HEK293 (cell line): ENCODE data around the gene OR4E1.

ENCODE experiments used
- CTCF ChIA-PET: fragments of 350-600 bp; formaldehyde crosslinking; extraction: SDS; loops from one replicate; lab custom pipeline; 2021; ENCODE audit warnings: antibody characterized with exemption; lab: Yijun Ruan, JAX
- POLR2A ChIA-PET: fragments of 300-600 bp; formaldehyde crosslinking; extraction: SDS; loops from one replicate; lab custom pipeline; 2020; ENCODE audit warnings: antibody characterized with exemption, inconsistent platforms; lab: Yijun Ruan, JAX
- H3K27ac ChIP-seq: fragments of 200-500 bp; sonication (Bioruptor generic); 2 replicates; pipeline ENCODE4 v1.5.1; 2014; ENCODE audit warnings: low read depth, low read length, control low read depth, inconsistent platforms; ENCODE audit errors: extremely low read depth
- H3K36me3 ChIP-seq, 2 experiments: fragments of 200-500 bp in 1 of 2; sonication (Bioruptor generic) in 1 of 2; 1 replicate in 1 of 2; 2 replicates in 1 of 2; pipeline ENCODE4 v1.5.1; 2014 to 2017; ENCODE audit warnings: inconsistent platforms in 2 of 2, low read length in 2 of 2; ENCODE audit not compliant: control insufficient read depth in 2 of 2, insufficient read depth in 1 of 2
- H3K4me1 ChIP-seq: fragments of 200-500 bp; sonication (Bioruptor generic); 2 replicates; pipeline ENCODE4 v1.5.1; 2014; ENCODE audit warnings: mild to moderate bottlenecking, low read length, inconsistent platforms; ENCODE audit not compliant: control insufficient read depth, insufficient read depth
- H3K4me3 ChIP-seq: 2 replicates; pipeline ENCODE4 v1.5.1; 2011; ENCODE audit warnings: low read depth, mild to moderate bottlenecking, control low read depth, low read length, moderate library complexity
- H3K9me3 ChIP-seq: fragments of 200-500 bp; sonication (Bioruptor generic); 2 replicates; pipeline ENCODE4 v1.5.1; 2014; ENCODE audit warnings: low read depth, low read length, inconsistent platforms; ENCODE audit not compliant: control insufficient read depth, insufficient read depth
- HOXA7 ChIP-seq: sonication (generic); formaldehyde crosslinking; IDR thresholded peaks from 2 replicates; pipeline ENCODE4 v1.8.1; 2022; ENCODE audit warnings: missing genetic modification reagents, borderline replicate concordance
- HOXD13 ChIP-seq: sonication (generic); formaldehyde crosslinking; IDR thresholded peaks from 2 replicates; pipeline ENCODE4 v1.8.0; 2022; ENCODE audit warnings: missing genetic modification reagents, borderline replicate concordance
- OVOL3 ChIP-seq: fragments of 450-650 bp; formaldehyde crosslinking; IDR thresholded peaks from 2 replicates; pipeline ENCODE4 v1.5.1; 2016; ENCODE audit warnings: missing biosample characterization, missing genetic modification characterization
- ZBTB21 ChIP-seq: fragments of 450-650 bp; formaldehyde crosslinking; IDR thresholded peaks from 2 replicates; pipeline ENCODE4 v1.5.1; 2017; ENCODE audit warnings: missing biosample characterization, missing genetic modification characterization
- ZFP3 ChIP-seq: fragments of 450-650 bp; formaldehyde crosslinking; IDR thresholded peaks from 2 replicates; pipeline ENCODE4 v1.5.1; 2016; ENCODE audit warnings: low read depth, missing biosample characterization, missing genetic modification characterization
- ZNF175 ChIP-seq: fragments of 450-650 bp; formaldehyde crosslinking; IDR thresholded peaks from 2 replicates; pipeline ENCODE4 v1.5.1; 2016; ENCODE audit warnings: missing biosample characterization, missing genetic modification characterization
- ZNF2 ChIP-seq: fragments of 450-650 bp; formaldehyde crosslinking; IDR thresholded peaks from 2 replicates; pipeline ENCODE4 v1.5.1; 2016; ENCODE audit warnings: missing biosample characterization, missing genetic modification characterization
- ZNF214 ChIP-seq: fragments of 450-650 bp; formaldehyde crosslinking; IDR thresholded peaks from 2 replicates; pipeline ENCODE4 v1.5.1; 2017; ENCODE audit warnings: missing biosample characterization, mild to moderate bottlenecking, missing genetic modification characterization, borderline replicate concordance
- ZNF266 ChIP-seq: fragments of 450-650 bp; formaldehyde crosslinking; IDR thresholded peaks from 2 replicates; pipeline ENCODE4 v1.5.1; 2016; ENCODE audit warnings: missing biosample characterization, missing genetic modification characterization, low read depth
- ZNF311 ChIP-seq: fragments of 450-650 bp; formaldehyde crosslinking; IDR thresholded peaks from 2 replicates; pipeline ENCODE4 v1.5.1; 2017; ENCODE audit warnings: missing biosample characterization, missing genetic modification characterization, borderline replicate concordance
- ZNF350 ChIP-seq: fragments of 450-650 bp; formaldehyde crosslinking; IDR thresholded peaks from 2 replicates; pipeline ENCODE4 v1.5.0; 2017; ENCODE audit warnings: missing biosample characterization, mild to moderate bottlenecking, missing genetic modification characterization
- ZNF394 ChIP-seq: fragments of 450-650 bp; formaldehyde crosslinking; IDR thresholded peaks from 2 replicates; pipeline ENCODE4 v1.5.1; 2016; ENCODE audit warnings: missing biosample characterization, missing genetic modification characterization, mild to moderate bottlenecking, moderate library complexity, borderline replicate concordance
- ZNF518A ChIP-seq: fragments of 450-650 bp; formaldehyde crosslinking; conservative IDR thresholded peaks from 2 replicates; pipeline ENCODE4 v1.5.1; 2016; ENCODE audit warnings: low read depth, missing biosample characterization, missing genetic modification characterization
- ZNF654 ChIP-seq: fragments of 450-650 bp; formaldehyde crosslinking; IDR thresholded peaks from 2 replicates; pipeline ENCODE4 v1.5.1; 2016; ENCODE audit warnings: low read depth, missing biosample characterization, missing genetic modification characterization
- ZNF747 ChIP-seq: fragments of 450-650 bp; formaldehyde crosslinking; IDR thresholded peaks from 2 replicates; pipeline ENCODE4 v1.5.1; 2016; ENCODE audit warnings: missing biosample characterization, missing genetic modification characterization
- ZSCAN30 ChIP-seq: fragments of 450-650 bp; IDR thresholded peaks from 2 replicates; pipeline ENCODE4 v1.5.1; 2018; ENCODE audit warnings: missing biosample characterization, mild to moderate bottlenecking, missing genetic modification characterization, moderate library complexity
- TF ChIP-seq, protein P1 (sequence below): fragments of 450-650 bp; IDR thresholded peaks from 2 replicates; pipeline ENCODE4 v1.5.1; 2018; ENCODE audit warnings: missing biosample characterization, mild to moderate bottlenecking, missing genetic modification characterization
- TF ChIP-seq, protein P2 (sequence below): fragments of 450-650 bp; formaldehyde crosslinking; IDR thresholded peaks from 2 replicates; pipeline ENCODE4 v1.5.1; 2016; ENCODE audit warnings: missing biosample characterization, missing genetic modification characterization
- TF ChIP-seq, protein P3 (sequence below): fragments of 450-650 bp; IDR thresholded peaks from 2 replicates; pipeline ENCODE4 v1.5.1; 2018; ENCODE audit warnings: missing biosample characterization, missing genetic modification characterization

The OR4E1 gene

DNA sequence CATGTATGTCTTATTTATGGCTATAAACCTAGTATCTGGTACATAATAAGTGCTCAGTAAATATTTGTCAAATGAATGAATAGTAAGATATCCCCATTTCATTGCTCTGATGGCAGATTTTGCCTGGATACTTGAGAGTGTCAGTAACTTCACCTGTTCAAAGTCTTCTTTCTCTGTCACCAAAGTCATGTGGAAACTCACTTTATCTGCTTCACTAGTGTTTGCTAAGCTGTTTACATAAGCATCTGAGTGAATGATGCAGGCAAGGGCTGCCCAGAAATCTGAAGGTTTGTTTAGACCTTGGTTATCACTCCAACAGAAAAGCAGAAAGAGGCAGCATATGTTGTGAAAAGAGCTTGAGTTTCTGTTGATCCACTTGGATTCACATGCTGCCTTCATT is 4.3 kb downstream of the OR4E1 start:
- POLR2A ChIA-PET = no interaction called here
- Histone ChIP-seq H3K4me1 (peaks cover 3% of the 10 kb centered on the region; the same call in 1 of the 2 replicates), H3K36me3 (no peaks in the 10 kb centered on the region), H3K27ac (no peak overlapping the region), H3K4me3 (no peak overlapping the region), H3K9me3 (no peaks in the 10 kb centered on the region)
- CTCF ChIA-PET = no interaction called here
- TF ChIP-seq ZNF2 (tag by site-specific recombination) (no peak), ZNF747 (tag by site-specific recombination) (no peak), ZNF518A (no peak), ZNF175 (tag by site-specific recombination) (no peak), ZNF394 (tag by site-specific recombination) (no peak), ZNF654 (tag by site-specific recombination) (no peak), ZFP3 (tag by site-specific recombination) (no peak), OVOL3 (tag by site-specific recombination) (no peak), ZNF350 (no peak), ZNF311 (tag by site-specific recombination) (no peak), ZBTB21 (tag by site-specific recombination) (no peak), HOXA7 (no peak), HOXD13 (CRISPR knock-in tag) (no peak), ZNF214 (no peak), ZSCAN30 (no peak), ZNF266 (no peak)
- TF ChIP-seq, protein P1, sequence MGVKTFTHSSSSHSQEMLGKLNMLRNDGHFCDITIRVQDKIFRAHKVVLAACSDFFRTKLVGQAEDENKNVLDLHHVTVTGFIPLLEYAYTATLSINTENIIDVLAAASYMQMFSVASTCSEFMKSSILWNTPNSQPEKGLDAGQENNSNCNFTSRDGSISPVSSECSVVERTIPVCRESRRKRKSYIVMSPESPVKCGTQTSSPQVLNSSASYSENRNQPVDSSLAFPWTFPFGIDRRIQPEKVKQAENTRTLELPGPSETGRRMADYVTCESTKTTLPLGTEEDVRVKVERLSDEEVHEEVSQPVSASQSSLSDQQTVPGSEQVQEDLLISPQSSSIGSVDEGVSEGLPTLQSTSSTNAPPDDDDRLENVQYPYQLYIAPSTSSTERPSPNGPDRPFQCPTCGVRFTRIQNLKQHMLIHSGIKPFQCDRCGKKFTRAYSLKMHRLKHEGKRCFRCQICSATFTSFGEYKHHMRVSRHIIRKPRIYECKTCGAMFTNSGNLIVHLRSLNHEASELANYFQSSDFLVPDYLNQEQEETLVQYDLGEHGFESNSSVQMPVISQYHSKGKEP (tag by site-specific recombination) = no peak
- TF ChIP-seq, protein P2, sequence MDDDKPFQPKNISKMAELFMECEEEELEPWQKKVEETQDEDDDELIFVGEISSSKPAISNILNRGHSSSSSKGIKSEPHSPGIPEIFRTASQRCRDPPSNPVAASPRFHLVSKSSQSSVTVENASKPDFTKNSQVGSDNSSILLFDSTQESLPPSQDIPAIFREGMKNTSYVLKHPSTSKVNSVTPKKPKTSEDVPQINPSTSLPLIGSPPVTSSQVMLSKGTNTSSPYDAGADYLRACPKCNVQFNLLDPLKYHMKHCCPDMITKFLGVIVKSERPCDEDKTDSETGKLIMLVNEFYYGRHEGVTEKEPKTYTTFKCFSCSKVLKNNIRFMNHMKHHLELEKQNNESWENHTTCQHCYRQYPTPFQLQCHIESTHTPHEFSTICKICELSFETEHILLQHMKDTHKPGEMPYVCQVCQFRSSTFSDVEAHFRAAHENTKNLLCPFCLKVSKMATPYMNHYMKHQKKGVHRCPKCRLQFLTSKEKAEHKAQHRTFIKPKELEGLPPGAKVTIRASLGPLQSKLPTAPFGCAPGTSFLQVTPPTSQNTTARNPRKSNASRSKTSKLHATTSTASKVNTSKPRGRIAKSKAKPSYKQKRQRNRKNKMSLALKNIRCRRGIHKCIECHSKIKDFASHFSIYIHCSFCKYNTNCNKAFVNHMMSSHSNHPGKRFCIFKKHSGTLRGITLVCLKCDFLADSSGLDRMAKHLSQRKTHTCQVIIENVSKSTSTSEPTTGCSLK (tag by site-specific recombination) = no peak
- TF ChIP-seq, protein P3, sequence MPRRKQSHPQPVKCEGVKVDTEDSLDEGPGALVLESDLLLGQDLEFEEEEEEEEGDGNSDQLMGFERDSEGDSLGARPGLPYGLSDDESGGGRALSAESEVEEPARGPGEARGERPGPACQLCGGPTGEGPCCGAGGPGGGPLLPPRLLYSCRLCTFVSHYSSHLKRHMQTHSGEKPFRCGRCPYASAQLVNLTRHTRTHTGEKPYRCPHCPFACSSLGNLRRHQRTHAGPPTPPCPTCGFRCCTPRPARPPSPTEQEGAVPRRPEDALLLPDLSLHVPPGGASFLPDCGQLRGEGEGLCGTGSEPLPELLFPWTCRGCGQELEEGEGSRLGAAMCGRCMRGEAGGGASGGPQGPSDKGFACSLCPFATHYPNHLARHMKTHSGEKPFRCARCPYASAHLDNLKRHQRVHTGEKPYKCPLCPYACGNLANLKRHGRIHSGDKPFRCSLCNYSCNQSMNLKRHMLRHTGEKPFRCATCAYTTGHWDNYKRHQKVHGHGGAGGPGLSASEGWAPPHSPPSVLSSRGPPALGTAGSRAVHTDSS (tag by site-specific recombination) = no peak
